22Rv1 (cell line): ENCODE results near the gene CCDC13.

Experiments
- CTCF ChIP-seq: fragments of 450-650 bp; IDR thresholded peaks from 2 replicates; pipeline ENCODE4 v1.5.1; 2017; ENCODE audit warnings: mild to moderate bottlenecking
- ZFX ChIP-seq: fragments of 450-650 bp; IDR thresholded peaks from 2 replicates; pipeline ENCODE4 v1.6.1; 2017; ENCODE audit warnings: antibody characterized with exemption, borderline replicate concordance

- peak; percentile 82 for TF ChIP-seq CTCF
- TF ChIP-seq ZFX: no peak
These were observed 8.0 kb upstream of the CCDC13 start for GRCh38 chr3:42780892-42781700.
